Measurements from ENCODE around the gene ZNHIT2. TPM values are rescaled to one million over a fixed set of nuclear protein-coding genes. Genes with fewer than 3 reads are reported as not detected.

Gene ZNHIT2
- total RNA-seq, result 9.5 TPM
- long read RNA-seq, transcript ZNHIT2-201 (1 exons, 1,306 nt), result major isoform, 20 of 20 reads
- long read RNA-seq, partial matches to known transcripts, result 0 of 20 reads
- long read RNA-seq, other reads (novel, unspliced or antisense), result 0 of 20 reads

- H3K4me3 ChIP-seq, result peak within 1 kb of the TSS; percentile 94
- H3K36me3 ChIP-seq, result peaks cover 50% of the 10 kb centered on the region
- peak; percentile 91 to 93 for ATAC-seq
- no peaks in the 10 kb centered on the region for H3K9me3 ChIP-seq
- TF ChIP-seq, protein P1, sequence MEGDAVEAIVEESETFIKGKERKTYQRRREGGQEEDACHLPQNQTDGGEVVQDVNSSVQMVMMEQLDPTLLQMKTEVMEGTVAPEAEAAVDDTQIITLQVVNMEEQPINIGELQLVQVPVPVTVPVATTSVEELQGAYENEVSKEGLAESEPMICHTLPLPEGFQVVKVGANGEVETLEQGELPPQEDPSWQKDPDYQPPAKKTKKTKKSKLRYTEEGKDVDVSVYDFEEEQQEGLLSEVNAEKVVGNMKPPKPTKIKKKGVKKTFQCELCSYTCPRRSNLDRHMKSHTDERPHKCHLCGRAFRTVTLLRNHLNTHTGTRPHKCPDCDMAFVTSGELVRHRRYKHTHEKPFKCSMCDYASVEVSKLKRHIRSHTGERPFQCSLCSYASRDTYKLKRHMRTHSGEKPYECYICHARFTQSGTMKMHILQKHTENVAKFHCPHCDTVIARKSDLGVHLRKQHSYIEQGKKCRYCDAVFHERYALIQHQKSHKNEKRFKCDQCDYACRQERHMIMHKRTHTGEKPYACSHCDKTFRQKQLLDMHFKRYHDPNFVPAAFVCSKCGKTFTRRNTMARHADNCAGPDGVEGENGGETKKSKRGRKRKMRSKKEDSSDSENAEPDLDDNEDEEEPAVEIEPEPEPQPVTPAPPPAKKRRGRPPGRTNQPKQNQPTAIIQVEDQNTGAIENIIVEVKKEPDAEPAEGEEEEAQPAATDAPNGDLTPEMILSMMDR (IDR thresholded peaks at IDR 0.05), result peak; percentile 92
- no peaks in the 10 kb centered on the region for H3K27me3 ChIP-seq (ENCODE audit: low read depth)
- peaks cover 49% of the 10 kb centered on the region for H3K4me1 ChIP-seq
- intact Hi-C loops (cut with DNase I), result no loop called here
- H3K27ac ChIP-seq, result peak within 1 kb of the TSS; percentile 91
- peak; percentile 100 for DNase-seq
These were observed at the start of gene ZNHIT2 for GRCh38 chr11:65117206-65118096. TSS of gene ZNHIT2 (minus strand) at chr11:65117701. CDS start at chr11:65117653, 48 bp downstream.

DNA sequence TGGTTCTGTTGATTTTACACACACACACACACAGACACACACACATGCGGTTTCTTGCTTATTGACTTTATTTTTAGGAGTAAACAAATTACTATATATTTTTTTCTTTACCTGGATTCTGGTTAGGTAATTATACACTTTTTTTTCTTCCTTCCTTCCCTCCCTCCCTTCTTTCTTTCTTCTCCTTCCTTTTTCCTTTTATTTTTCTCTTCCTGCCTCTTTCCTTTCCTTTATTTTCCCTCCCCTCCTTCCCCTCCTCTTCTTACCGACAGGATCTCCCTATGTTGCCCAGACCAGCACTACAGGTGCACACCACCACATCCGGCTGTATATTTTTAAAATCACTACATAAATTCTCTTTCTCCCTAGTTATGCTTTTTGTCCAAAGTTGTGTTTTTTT lies 49.4 kb upstream of the ZNHIT2 start:
- no peak for DNase-seq
- no peak for ATAC-seq
- Histone ChIP-seq H3K27me3 (ENCODE audit: low read depth) (no peaks in the 10 kb centered on the region), H3K27ac (no peak overlapping the region), H3K9me3 (no peaks in the 10 kb centered on the region), H3K36me3 (no peaks in the 10 kb centered on the region), H3K4me3 (no peak overlapping the region), H3K4me1 (no peaks in the 10 kb centered on the region)
- intact Hi-C loops (cut with DNase I), result no loop called here
- TF ChIP-seq, protein P1 (IDR thresholded peaks at IDR 0.05), result no peak

DNA sequence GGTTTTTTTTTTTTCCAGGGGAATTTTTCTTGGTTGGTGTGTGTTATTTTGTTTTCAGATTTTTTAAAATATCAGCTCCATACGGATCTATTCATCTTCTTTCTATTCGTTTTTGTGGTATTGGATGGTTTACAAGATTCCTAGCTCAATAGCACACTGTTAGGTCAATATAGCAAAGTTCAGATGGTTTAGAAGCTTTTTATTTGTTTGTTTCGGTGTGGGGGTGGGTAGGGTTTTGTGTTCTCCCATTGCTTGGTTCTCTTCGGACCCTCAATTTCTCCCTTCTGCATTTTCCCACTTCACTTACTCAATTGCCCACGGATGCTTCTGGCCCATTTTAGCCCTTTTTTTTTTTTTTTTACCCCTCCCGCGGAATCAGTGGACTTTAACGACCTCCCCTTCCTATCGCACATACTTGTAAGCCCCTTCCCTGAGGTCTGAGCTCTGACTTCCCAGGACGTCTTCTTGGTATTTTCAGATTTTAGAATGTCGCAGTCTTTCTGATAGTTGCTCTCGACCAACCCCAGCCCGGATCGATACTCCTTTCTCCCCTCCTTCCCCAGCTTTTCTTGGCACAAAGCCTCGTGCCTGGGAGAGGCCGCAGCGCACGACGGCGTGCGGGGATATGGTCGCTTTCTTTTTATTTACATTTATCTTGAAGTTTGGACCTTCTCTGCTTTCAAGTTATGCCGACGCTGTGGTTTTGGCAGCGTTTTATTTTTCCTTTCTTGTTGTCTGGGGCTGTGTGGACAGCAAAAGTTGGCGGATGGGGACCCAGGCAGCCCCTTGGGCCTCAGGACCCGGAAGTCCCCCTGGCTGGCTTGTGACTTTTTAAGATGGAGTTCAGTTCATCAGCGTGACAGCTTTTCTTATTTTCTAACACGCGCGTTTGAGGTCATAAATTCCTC lies 48.2 kb upstream of the ZNHIT2 start:
- DNase-seq (no peak), ATAC-seq (no peak)
- no peaks in the 10 kb centered on the region for H3K27me3 ChIP-seq (ENCODE audit: low read depth)
- H3K4me1 ChIP-seq, result no peaks in the 10 kb centered on the region
- no peaks in the 10 kb centered on the region for H3K36me3 ChIP-seq
- H3K27ac ChIP-seq, result peak overlapping the region; percentile 18
- TF ChIP-seq, protein P1 (IDR thresholded peaks at IDR 0.05), result no peak
- no peaks in the 10 kb centered on the region for H3K9me3 ChIP-seq
- intact Hi-C loops (cut with DNase I), result no loop called here
- peak overlapping the region; percentile 17 for H3K4me3 ChIP-seq

- H3K36me3 ChIP-seq, result no peaks in the 10 kb centered on the region
- intact Hi-C loops (cut with DNase I), result no loop called here
These were observed 46.2 kb upstream of the ZNHIT2 start for GRCh38 chr11:65163684-65164083.

GRCh38 chr11:65160643-65161042 lies 43.1 kb upstream of the ZNHIT2 start:
- Histone ChIP-seq H3K27me3 (ENCODE audit: low read depth) (no peaks in the 10 kb centered on the region), H3K4me3 (no peak overlapping the region), H3K27ac (no peak overlapping the region), H3K36me3 (no peaks in the 10 kb centered on the region), H3K9me3 (no peaks in the 10 kb centered on the region), H3K4me1 (no peaks in the 10 kb centered on the region)
- no peak for DNase-seq
- TF ChIP-seq, protein P1 (IDR thresholded peaks at IDR 0.05), result no peak
- intact Hi-C loops (cut with DNase I), result no loop called here
- no peak for ATAC-seq

More at GRCh38 chr11:65163684-65164083, 46.2 kb upstream of the ZNHIT2 start:
- Histone ChIP-seq H3K27ac (no peak overlapping the region), H3K4me1 (no peaks in the 10 kb centered on the region), H3K9me3 (no peaks in the 10 kb centered on the region), H3K4me3 (no peak overlapping the region), H3K27me3 (ENCODE audit: low read depth) (no peaks in the 10 kb centered on the region)
- TF ChIP-seq, protein P1 (IDR thresholded peaks at IDR 0.05), result no peak
- DNase-seq (no peak), ATAC-seq (no peak)

All from lower lobe of right lung (tissue), 2 donors.